Measurements from ENCODE around the gene GLCCI1.

- TF ChIP-seq POLR2A (IDR thresholded peaks at IDR 0.05) = no peak
- TF ChIP-seq, protein P1, sequence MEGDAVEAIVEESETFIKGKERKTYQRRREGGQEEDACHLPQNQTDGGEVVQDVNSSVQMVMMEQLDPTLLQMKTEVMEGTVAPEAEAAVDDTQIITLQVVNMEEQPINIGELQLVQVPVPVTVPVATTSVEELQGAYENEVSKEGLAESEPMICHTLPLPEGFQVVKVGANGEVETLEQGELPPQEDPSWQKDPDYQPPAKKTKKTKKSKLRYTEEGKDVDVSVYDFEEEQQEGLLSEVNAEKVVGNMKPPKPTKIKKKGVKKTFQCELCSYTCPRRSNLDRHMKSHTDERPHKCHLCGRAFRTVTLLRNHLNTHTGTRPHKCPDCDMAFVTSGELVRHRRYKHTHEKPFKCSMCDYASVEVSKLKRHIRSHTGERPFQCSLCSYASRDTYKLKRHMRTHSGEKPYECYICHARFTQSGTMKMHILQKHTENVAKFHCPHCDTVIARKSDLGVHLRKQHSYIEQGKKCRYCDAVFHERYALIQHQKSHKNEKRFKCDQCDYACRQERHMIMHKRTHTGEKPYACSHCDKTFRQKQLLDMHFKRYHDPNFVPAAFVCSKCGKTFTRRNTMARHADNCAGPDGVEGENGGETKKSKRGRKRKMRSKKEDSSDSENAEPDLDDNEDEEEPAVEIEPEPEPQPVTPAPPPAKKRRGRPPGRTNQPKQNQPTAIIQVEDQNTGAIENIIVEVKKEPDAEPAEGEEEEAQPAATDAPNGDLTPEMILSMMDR (IDR thresholded peaks at IDR 0.05 in 8 of 11, conservative IDR thresholded peaks at IDR 0.05 in 3 of 11) = no peak
- TF ChIP-seq POLR2AphosphoS5 (IDR thresholded peaks at IDR 0.05) = no peak
Observed at GRCh38 chr7:8094164-8095140, 125.9 kb downstream of the GLCCI1 start.

Measured in spleen (tissue), 7 donors.